Measurements from ENCODE around the gene SENP7.
"Not testable (repeated sequence)": the region's sequence is repeated elsewhere in the genome, so short reads cannot be mapped to it uniquely, and the experiment has no call there.

The SENP7 gene

DNA sequence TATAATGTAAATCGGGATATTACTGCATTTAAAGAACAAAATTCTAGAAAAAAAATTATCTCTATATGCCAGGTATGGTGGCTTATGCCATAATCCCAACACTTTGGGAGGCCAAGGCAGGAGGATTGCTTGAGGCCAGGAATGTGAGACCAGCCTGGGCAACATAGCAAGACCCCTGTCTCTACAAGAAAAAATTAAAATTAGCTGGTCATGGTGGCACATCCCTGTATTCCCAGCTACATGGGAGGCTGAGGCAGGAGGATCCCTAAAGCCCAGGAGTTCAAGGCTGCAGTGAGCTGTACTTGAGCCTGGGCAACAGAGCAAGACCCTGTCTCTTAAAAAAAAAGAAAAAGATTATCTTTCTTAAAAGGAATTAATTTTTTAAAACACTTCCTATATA, 12.8 kb downstream of the SENP7 start:
- TF ChIP-seq, protein P1, sequence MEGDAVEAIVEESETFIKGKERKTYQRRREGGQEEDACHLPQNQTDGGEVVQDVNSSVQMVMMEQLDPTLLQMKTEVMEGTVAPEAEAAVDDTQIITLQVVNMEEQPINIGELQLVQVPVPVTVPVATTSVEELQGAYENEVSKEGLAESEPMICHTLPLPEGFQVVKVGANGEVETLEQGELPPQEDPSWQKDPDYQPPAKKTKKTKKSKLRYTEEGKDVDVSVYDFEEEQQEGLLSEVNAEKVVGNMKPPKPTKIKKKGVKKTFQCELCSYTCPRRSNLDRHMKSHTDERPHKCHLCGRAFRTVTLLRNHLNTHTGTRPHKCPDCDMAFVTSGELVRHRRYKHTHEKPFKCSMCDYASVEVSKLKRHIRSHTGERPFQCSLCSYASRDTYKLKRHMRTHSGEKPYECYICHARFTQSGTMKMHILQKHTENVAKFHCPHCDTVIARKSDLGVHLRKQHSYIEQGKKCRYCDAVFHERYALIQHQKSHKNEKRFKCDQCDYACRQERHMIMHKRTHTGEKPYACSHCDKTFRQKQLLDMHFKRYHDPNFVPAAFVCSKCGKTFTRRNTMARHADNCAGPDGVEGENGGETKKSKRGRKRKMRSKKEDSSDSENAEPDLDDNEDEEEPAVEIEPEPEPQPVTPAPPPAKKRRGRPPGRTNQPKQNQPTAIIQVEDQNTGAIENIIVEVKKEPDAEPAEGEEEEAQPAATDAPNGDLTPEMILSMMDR (IDR thresholded peaks at IDR 0.05; ENCODE audit: borderline replicate concordance, insufficient read depth, low read depth, low read length) = no peak
- H3K4me3 ChIP-seq (ENCODE audit: low read depth, low read length) = no peak overlapping the region

DNA sequence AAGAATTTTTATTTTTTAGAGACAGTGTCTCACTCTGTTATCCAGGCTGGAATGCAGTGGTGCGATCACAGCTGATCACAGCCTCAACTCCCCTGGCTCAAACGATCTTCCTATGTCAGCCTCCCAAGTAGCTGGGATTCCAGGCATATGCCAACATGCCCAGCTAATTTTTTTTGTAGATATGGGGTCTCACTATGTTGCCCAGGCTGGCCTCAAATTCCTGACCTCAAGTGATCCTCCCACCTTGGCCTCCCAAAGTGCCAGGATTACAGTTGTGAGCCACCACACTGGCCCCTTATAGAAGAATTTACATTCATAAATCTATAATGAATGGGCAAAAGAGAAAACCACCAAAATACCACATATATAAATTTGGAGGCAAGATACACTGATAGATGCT, 15.2 kb downstream of the SENP7 start:
- no peak overlapping the region for H3K4me3 ChIP-seq (ENCODE audit: low read depth, low read length)
- TF ChIP-seq, protein P1 (IDR thresholded peaks at IDR 0.05; ENCODE audit: borderline replicate concordance, insufficient read depth, low read depth, low read length) = no peak

DNA sequence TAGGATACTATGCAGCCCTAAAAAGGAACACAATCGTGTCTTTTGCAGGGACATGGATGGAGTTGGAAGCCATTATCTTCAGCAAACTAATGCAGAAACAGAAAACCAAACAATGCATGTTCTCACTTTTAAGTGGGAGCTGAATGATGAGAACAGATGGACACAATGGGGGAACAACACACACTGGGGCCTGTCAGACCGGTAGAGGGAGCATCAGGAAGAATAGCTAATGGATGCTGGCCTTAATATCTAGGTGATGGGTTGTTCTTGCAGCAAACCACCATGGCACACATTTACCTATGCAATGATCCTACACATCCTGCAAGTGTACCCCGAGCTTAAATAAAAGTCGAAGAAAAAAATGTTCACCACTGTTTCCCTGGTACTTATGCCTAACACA, 17.5 kb downstream of the SENP7 start:
- TF ChIP-seq, protein P1 (IDR thresholded peaks at IDR 0.05; ENCODE audit: borderline replicate concordance, insufficient read depth, low read depth, low read length) = no peak
- no peak overlapping the region for H3K4me3 ChIP-seq (ENCODE audit: low read depth, low read length)

GRCh38 chr3:101484805-101485620, 28.0 kb downstream of the SENP7 start:
- TF ChIP-seq, protein P1 (IDR thresholded peaks at IDR 0.05; ENCODE audit: borderline replicate concordance, insufficient read depth, low read depth, low read length) = no peak

DNA sequence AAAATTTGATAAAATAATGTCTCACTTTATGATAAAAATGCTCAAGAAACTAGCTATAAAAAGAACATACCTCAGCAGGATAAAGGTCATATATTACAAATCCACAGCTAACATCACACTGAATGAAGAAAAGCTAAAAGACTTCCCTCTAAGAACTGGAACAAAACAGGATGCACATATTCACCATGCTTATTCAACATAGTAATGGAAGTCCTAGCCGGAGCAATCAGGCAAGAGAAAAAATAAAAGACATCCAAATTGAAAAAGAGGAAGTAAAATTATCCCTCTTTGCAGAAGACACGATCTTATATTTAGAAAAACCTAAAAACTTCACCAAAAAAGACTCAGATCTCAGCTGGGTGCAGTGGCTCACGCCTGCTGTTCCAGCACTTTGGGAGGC, 34.0 kb downstream of the SENP7 start:
- TF ChIP-seq, protein P1 (IDR thresholded peaks at IDR 0.05; ENCODE audit: borderline replicate concordance, insufficient read depth, low read depth, low read length) = no peak
- no peak overlapping the region for H3K4me3 ChIP-seq (ENCODE audit: low read depth, low read length)

More at GRCh38 chr3:101484805-101485620, 28.0 kb downstream of the SENP7 start:
- H3K4me3 ChIP-seq (ENCODE audit: low read depth, low read length) = no peak overlapping the region

DNA sequence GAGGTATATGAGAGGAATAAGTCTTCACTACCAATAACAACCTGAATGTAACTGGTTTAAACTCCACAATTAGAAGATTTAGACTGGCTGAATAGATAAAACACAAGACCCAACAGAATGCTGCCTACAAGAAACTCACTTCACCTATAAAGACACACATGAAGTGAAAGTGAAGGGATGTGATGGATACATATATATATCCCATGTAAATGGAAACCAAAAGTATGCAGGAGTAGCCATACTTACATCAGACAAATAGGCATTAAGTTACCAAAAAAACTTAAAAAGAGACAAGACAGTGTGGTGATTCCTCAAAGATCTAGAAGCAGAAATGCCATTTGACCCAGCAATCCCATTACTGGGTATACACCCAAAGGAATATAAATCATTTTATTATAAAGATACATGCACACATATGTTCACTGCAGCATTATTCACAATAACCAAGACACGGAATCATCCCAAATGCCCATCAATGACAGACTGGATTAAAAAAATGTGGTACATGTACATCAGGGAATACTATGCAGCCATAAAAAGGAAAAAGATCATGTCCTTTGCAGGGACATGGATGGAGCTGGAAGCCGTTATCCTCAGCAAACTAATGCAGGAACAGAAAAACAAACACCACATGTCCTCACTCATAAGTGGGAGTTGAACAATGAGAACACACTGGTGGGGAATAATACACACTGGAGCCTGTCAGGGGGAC, 38.0 kb downstream of the SENP7 start:
- H3K4me3 ChIP-seq (ENCODE audit: low read depth, low read length) = not testable (repeated sequence)

DNA sequence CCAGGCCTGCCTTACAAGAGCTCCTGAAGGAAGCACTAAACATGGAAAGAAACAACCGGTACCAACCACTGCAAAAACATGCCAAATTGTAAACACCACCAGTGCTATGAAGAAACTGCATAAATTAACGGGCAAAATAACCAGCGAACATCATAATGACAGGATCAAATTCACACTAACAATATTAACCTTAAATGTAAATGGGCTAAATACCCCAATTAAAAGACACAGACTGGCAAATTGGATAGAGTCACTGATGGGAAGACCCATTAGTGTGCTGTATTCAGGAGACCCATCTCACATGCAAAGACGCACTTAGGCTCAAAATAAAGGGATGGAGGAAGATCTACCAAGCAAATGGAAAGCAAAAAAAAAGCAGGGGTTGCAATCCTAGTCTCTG, 44.3 kb downstream of the SENP7 start:
- H3K4me3 ChIP-seq (ENCODE audit: low read depth, low read length) = not testable (repeated sequence)

- not testable (repeated sequence) for H3K4me3 ChIP-seq (ENCODE audit: low read depth, low read length)
These were observed 45.7 kb downstream of the SENP7 start for GRCh38 chr3:101467310-101467663.

Measured in GM12875 (cell line).